NCI-H187 (cell line): Measurements from ENCODE around the gene ASXL1.
A peak's percentile ranks its signal among the peaks of the same experiment; 100 is the strongest.

Experiments
- DNase-seq, 2 experiments: peaks; one replicate each; lab custom pipeline; 2025; lab: John Stamatoyannopoulos, UW

ASXL1 gene

GRCh38 chr20:32440758-32441078 lies 82.6 kb downstream of the ASXL1 start:
- DNase-seq: no peak

GRCh38 chr20:32441638-32442037 lies 83.5 kb downstream of the ASXL1 start:
- DNase-seq: no peak

GRCh38 chr20:32442630-32443373 lies 84.7 kb downstream of the ASXL1 start:
- DNase-seq: no peak

- no peak for DNase-seq
Observed at GRCh38 chr20:32443386-32443974, 85.3 kb downstream of the ASXL1 start.

GRCh38 chr20:32444474-32445220 lies 86.5 kb downstream of the ASXL1 start:
- no peak for DNase-seq

GRCh38 chr20:32445539-32446273 lies 87.6 kb downstream of the ASXL1 start:
- DNase-seq: peak in 1 of 2 experiments; percentile 56

- DNase-seq: no peak
Observed at GRCh38 chr20:32446301-32447100, 88.4 kb downstream of the ASXL1 start.

GRCh38 chr20:32447136-32448027 lies 89.3 kb downstream of the ASXL1 start:
- DNase-seq: no peak

- DNase-seq: no peak
Observed at GRCh38 chr20:32448306-32449056, 90.3 kb downstream of the ASXL1 start.

GRCh38 chr20:32449057-32449889 lies 91.1 kb downstream of the ASXL1 start:
- DNase-seq: no peak

GRCh38 chr20:32449890-32450401 lies 91.8 kb downstream of the ASXL1 start:
- no peak for DNase-seq

- no peak for DNase-seq
Observed at GRCh38 chr20:32450484-32451061, 92.4 kb downstream of the ASXL1 start.

- DNase-seq: no peak
Observed at GRCh38 chr20:32451340-32451681, 93.2 kb downstream of the ASXL1 start.

GRCh38 chr20:32451682-32452461 lies 93.7 kb downstream of the ASXL1 start:
- DNase-seq: no peak

- no peak for DNase-seq
Observed at GRCh38 chr20:32452776-32453466, 94.8 kb downstream of the ASXL1 start.

GRCh38 chr20:32453467-32454163 lies 95.5 kb downstream of the ASXL1 start:
- DNase-seq: no peak
